ENCODE data around the gene RAB1A.
A peak's percentile ranks its signal among the peaks of the same experiment; 100 is the strongest.
"Not testable (repeated sequence)": the region's sequence is repeated elsewhere in the genome, so short reads cannot be mapped to it uniquely, and the experiment has no call there.

Gene RAB1A

DNA sequence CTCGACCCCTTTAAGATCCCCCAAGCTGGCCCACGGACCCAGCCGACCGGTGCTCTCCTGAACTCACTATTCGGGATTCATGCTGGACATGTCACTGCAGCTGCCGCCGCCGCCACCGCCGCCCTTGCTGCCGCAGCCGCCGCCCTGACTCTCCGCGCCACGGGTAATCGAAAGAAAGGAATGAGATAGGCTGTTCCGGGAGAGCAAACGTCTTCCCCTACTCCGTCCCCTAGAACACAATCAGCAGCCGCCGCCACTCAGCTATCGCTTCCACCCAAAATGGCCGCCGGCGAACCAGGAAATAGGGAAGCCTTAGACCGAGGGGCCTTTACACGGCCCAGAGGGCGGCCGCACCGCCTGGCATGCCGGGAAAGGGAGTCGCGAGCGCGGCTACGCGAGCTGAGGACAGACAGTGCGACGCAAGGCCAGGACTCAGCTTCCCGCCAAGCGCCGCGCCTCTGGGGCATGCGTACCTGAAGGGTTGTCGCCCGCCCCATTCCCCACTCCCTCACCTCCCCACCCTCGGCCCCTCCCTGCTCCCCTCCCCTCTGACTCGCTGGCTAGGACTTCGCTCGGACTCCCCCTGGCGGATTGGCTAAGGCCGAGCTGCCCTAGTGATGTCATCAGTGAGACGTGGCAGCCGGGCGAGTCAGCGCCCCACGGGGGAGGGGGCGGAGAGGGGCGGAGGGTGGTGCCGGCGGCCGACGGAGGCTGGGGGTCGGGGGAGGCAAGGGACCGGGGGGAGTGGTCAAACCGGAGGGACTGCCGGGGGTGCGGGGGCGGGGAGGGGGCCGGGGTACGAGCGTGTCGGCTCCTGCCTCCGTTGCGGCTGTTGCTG lies at the start of gene RAB1A:
TSS of gene RAB1A (minus strand) at position 281 of the 838 bp plus-strand sequence. CDS start at position 90, 191 bp downstream.
- DNase-seq, result peak; percentile 97

DNA sequence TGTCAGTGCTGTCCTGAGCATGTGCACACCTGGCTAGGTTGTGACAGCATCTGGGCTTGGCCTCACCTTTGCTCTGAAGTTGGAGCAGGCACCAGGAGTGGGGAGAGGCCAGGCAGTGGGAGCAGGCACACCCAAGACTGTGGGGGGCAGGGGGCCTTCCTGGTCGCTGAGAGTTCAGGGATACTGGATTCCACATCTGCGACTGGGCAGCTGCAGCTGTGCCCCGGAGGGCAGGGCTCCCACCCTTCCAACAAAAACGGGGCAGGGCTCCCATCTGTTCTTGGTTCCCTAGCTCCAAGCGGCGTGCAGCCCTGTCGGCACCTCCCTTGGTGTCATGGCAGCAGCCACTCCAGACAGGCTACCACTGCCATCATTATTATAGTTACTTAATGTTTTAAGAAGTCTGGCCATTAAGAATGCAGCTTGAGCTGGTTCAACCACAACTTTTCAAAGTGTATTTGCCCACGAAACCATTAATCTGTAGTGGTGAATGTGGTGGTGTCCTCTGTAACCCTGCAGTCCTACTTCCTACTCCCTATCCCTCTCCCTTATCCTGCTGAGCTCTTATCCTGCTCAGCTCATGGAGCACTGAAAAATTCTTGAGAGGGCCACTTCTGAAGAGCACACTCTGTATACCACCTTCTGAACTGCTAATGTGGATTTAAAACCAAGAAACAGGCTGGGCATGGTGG lies 48.0 kb upstream of the RAB1A start:
- DNase-seq, result no peak

DNA sequence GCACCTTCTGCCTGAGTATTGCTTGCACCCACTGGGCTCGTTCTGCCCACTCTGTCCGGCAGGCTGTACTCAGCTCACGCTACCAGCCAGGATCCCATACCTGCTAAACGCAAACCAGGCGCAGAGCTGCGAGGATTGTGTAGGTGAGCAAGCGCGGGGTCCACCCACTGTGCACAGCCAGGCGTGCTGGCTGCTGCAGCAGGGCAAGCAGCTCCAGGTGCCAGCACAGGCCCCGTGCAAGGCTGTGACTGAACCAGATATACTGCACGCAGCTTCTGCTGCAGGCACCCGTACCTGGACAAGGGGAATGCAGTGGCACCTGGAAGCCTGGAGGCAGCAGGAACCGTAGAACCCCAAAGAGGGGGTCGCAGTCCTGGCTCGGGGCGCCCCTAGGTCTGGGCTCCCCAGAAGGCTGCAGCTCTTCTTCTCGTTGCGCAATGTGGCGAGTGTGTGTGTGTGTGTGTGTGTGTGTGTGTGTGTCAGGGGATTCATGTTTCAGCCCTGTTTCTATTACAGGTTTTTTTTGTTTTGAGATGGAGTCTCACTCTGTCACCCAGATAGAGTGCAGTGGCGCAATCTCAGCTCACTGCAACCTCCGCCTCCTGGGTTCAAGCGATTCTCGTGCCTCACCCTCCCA lies 46.1 kb upstream of the RAB1A start:
- DNase-seq, result no peak

DNA sequence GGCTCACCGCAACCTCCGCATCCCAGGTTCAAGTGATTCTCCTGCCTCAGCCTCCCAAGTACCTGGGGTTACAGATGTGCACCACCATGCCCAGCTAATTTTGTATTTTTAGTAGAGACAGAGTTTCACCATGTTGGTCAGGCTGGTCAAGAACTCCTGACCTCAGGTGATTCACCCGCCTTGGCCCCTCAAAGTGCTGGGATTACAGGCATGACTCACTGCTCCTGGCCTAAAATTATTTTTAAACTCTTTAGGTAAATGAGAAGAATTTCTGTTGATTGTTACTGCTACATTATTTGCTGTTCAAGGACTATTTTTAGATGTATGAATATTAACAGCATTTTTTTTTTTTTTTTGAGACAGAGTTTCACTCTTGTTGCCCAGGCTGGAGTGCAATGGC lies 44.1 kb upstream of the RAB1A start:
- not testable (repeated sequence) for DNase-seq

DNA sequence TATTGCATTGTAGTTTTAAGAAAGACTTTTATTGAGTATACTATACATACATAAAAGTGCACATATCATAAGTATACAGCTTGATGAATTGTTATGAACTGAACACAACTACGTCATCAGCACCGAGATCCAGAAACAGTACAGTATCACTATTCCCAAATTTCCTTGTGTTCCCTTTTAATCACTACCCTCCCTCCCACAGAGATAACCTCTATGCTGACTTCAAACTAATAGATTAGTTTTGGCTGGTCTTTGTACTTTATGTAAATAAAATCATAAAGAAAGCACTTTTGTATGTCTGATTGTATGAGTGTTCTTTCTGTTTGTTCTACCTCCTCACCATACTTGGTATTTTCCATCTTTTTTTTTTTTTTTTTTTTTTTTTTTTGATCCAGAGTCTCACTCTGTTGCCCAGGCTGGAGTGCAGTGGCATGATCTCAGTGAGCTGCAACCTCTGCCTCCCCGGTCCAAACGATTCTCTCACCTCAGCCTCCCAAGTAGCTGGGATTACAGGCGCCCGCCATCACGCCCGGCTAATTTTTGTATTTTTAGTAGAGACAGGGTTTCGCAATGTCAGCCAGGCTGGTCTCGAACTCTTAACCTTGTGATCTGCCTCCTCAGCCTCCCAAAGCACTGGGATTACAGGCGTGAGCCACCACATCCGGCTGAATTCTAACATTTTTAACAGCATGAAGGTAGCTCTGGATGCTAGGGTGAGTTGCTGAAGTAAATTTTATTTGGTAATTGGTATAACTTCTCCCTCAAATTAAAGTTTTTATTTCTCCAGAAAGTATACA lies 43.3 kb upstream of the RAB1A start:
- no peak for DNase-seq

DNA sequence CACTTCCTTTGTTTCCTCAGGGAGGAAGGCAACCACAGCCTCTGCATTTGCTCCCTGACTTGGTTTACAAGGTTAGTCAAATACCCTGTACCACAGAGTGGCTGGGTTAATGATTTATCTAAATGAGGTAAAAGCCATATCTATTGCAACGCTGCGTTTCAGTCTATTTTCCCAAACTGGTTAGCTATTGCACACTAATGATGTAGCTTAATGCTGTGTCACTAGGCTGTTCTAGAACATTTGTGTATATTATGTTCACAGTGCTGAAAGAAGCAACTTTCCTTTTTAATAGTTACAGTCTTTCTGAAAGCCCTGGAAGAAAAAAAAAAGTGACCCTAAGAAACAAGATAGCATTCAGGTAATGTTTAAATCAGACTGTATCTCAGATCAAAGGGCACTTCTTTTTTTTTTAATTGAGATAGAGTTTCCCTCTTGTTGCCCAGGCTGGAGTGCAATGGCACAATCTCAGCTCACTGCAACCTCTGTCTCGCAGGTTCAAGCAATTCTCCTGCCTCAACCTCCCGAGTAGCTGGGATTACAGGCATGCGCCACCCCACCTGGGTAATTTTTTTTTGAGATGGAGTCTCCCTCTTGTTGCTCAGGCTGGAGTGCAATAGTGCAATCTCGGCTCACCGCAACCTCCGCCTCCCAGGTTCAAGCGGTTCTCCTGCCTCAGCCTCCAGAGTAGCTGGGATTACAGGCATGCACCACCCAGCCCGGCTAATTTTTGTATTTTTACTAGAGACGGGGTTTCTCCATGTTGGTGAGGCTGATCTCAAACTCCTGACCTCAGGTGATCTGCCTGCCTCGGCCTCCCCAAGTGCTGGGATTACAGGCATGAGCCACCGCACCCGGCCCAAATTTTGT lies 40.9 kb upstream of the RAB1A start:
- not testable (repeated sequence) for DNase-seq

DNA sequence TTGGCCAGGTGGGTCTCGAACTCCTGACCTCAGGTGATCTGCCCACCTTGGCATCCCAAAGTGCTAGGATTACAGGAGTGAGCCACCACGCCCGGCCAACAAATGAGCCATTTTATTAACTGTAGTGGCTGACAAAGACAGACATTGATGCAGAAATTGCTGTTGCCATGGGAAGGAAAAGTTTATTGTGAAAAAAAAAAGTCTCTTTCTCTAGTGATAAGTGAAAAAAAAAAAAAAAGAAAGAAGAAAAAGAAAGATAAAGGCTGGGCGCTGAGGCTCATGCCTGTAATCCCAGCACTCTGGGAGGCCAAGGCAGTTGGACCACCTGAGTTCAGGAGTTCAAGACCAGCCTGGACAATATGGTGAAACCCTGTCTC lies 39.8 kb upstream of the RAB1A start:
- DNase-seq, result no peak

DNA sequence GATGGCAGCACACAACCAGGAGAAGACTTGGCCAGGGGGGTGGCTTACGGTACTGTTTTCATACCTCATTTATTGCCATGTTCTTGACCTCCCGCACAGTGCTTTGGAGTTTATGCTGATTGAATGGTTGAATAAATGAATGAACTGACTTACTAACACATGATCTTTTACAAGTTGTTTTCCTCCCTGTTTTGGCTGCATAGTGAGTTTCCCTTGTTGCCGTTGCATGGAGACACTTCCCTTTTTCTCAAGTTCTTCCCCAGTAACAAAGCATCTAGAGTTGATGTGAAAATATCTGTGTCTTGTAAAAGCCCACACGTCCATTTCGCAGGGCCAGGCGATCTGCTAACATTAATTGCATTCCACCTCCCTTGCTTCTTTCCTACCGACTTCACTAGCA lies 35.7 kb upstream of the RAB1A start:
- DNase-seq, result no peak

DNA sequence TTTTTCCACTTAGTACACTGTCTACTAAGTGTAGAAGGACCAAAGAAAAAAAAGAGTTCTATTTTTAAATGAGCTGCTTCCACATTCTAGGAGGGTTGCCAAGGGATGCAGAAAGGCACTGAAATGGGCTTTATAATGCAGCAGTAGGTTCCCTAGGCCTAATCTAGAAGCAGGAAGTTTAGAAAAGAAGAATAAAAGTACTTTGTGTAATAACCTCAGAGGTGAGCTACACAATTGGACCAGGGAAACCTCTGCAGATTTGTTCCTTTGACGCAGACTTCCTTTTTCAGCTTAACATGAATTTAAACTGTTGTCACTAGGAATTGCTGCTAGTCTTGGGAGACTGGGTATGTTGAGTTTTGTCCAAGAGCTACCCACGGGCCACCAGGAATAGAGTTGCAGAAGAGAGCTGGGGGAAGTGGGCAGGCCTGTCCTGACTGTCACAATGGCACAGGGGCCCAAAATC lies 34.6 kb upstream of the RAB1A start:
- DNase-seq, result no peak

DNA sequence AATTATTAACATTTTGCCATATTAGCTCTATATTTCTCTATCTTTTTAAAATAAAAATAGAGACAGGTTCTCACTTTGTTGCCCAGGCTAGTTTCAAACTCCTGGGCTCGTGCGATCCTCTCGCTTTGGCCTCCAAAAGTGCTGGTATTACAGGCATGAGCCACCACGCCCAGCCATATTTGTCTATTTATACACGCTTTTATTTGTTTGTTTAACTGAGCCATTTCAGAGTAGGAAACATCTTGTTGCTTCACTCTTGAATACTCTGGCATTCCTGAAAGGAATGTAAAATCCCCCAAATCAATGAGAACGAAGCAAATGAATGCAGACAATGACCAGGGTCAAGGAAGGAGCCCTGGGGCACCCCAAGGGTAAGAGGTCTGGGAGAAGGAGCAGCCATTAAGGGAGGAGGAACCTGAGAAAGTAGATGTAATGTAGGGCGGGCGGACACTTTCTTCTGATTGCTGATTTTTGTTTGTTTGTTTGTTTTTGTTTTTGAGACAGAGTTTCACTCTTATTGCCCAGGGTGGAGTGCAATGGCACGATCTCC lies 31.7 kb upstream of the RAB1A start:
- DNase-seq, result no peak

DNA sequence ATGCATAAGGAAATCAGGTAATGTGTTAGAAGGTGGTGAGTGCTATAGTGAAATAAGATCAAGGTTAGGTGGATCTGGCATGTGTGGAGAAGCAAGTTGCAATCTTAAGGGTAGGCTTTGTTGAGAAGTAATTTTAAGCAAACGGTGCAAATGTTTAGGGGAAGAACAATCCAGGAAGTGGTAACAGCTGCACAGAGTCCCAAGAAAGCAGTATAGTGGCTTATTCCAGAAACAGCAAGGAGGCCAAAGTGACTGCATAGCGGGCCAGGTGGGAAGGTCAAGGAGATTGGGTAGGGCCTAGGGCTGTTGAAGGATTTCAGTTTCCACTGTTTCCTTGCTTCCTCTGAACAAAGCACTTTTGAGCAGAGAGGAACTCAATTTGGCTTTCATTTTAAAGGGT lies 30.0 kb upstream of the RAB1A start:
- no peak for DNase-seq

DNA sequence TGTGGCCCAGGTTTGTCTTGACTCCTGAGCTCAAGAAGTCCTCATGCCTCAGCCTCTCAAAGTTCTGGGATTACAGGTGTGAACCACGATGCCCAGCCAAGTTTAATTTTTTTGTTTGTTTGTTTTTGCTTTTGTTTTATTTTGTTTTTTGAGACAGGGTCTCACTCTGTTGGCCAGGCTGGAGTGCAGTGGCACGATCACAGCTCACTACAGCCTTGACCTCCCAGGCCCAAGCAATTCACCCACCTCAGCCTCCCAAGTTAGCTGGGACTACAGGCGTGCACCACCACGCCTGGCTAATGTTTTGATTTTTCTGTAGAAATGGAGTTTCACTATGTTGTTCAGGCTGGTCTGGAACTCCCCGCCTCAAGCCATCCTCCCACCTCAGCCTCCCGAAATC lies 29.4 kb upstream of the RAB1A start:
- no peak for DNase-seq

DNA sequence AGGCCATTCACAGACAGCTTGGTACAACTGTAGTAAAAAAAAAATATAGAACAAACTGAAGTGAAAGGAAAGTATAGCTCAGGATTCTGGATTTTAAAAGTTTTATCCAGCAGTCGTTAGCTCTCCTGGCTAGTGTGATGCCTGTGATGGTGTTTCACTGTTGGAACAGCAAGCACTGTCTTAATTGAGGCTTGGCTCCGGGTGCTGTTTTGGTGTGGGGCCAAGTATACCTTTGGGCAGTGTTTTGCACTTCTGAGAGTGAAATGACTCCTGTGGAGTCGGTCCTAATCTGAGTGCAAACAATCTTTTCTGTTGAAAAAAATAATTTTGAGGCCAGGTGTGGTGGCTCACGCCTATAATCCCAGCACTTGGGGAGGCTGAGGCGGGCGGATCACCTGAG lies 28.7 kb upstream of the RAB1A start:
- no peak for DNase-seq

DNA sequence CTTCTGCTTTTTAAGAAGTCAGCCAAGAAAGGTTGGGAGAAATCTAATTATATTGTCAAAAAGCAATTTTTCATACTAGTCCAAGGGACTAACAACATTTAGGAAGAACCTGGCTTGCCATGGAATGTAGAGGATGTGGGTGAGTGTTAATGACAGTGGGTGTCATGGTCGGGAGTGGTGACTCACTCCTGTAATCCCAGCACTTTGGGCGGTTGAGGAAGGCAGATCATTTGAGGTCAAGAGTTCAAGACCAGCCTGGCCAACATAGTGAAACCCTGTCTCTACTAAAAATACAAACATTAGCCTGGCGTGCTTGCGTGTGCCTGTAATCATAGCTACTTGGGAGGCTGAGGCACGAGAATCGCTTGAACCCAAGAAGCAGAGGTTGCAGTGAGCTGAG lies 27.9 kb upstream of the RAB1A start:
- DNase-seq, result not testable (repeated sequence)

DNA sequence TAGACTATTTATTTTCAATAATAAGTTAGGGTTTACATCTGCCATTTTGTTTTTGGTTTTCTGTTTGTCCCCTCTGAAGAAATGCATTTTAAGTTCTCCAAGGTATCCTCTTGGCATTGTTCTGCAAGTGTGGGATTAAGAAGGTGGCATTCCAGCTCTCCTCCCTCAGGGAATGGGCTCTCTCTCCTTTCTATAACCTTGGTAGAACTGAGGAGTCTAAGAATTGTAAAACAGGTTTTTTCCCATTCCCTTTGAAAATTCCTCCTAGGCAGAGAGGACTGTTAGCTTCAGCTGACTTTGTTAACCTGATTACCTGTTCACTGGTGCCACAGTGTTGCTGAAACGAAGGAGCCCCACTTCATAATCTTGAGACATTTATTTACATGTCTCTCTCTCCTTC lies 26.1 kb upstream of the RAB1A start:
- DNase-seq, result no peak

DNA sequence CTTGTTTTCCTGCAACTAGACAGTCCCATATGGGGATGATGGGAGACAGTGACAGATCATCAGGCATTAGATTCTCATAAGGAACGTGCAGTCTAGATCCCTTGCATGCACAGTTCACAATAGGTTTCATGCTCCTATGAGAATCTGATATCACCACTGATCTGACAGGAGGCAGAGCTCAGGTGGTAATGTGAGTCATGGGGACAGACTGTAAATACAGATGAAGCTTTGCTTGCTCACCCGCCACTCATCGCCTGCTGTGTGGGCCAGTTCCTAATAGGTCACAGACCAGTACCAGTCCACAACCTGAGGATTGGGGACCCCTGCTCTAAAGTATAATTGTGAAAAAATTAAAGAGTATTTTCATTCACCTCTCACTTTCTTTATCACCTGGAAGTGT lies 23.6 kb upstream of the RAB1A start:
- no peak for DNase-seq

DNA sequence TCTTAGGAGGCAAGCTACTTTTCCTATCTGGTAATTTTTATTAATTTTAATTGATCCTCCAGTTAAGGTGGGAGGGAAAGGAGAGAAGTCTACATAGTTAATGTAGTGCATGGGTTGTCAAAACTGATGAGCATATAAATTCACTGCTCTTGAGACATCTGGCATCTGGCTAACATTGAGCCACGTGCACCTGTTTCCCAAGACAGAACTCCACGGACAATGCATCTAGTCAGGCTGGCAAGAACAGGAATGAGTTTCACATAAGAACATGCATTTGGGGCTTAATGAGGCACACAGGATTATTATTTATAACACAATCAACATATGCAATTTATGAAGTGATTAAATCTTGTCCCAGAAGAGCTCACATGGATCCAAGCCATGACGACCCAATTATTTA lies 16.2 kb upstream of the RAB1A start:
- DNase-seq, result no peak

DNA sequence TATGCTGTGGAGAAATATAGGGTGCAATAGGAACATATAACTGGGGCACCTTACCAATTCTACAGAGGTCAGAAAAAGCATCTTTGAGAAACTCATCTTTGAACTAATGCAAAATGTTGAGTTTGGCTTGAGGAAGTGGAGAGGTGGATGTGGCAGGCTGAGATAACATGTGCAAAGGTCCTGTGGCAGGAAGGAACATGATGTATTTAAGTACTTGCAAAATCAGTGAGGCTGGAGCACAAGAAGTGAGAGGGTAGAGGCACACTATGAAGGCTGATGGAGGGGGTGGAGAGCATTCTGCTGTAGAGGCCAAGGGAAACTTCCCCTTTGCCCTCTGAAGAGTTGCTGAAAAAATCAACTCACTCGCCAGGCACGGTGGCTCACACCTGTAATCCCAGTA lies 14.7 kb upstream of the RAB1A start:
- DNase-seq, result no peak

DNA sequence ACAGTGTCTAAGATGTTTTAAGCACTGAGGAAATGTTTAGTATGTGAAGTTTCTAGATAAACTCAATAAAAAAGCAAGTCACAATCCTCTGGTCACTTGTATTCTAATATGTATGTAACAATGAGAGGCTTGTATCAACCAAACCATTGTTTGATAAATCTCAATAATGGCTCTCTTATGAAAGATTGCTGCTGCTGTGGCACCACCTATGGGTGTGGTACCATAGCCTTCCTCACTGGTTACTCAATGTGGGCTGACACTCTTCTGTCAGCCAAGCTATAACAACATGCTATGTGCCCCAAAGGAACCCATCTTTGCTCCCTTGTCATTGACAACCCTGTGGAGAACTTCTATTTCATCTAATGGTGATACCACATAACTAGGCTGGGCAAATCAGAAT lies 12.6 kb upstream of the RAB1A start:
- DNase-seq, result no peak

DNA sequence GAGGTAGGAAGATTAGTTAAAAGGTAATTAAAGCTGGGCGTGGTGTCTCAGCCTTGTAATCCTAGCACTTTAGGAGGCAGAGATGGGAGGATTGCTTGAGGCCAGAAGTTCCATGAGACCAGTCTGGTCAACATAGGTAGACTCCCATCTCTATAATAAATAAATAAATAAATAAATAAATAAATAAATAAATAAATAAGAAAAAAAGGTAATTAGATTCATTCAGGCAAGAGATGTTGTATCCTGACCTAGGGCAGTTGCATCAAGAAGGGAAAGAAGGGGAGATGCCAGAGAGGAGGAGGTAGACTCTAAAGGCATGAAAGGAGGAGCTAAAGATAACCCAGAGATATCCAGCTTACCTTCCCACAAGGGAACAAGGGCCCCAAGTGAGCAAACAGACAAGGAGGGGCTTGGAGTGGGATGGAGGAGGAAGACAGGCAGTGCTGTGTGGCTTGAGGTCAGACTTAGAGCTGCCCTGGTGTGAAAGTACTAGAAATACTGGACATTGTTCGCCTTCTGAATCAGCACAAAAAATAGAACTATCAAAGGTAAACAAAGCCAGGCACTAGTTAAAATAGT lies 7.4 kb upstream of the RAB1A start:
- DNase-seq, result no peak

DNA sequence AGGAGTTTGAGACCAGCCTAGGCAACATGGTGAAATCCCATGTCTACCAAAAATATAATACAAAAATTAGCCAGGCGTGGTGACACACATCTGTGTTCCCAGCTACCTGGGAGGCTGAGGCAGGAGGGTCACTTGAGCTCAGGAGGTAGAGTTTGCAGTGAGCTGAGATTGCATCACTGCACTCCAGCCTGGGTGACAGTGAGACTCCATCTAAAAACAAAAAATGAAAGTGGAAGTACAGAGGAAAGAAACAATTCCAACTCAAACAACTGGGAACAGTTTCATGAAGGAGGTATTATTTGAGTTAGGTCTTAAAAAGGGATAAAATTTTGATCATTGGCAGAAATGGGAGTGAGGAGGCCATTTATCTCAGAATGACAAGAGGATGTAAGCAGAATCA lies 6.3 kb upstream of the RAB1A start:
- no peak for DNase-seq

Measured in NCI-H2029 (cell line).